ENCODE data around the gene RAB8A.

The RAB8A gene

DNA sequence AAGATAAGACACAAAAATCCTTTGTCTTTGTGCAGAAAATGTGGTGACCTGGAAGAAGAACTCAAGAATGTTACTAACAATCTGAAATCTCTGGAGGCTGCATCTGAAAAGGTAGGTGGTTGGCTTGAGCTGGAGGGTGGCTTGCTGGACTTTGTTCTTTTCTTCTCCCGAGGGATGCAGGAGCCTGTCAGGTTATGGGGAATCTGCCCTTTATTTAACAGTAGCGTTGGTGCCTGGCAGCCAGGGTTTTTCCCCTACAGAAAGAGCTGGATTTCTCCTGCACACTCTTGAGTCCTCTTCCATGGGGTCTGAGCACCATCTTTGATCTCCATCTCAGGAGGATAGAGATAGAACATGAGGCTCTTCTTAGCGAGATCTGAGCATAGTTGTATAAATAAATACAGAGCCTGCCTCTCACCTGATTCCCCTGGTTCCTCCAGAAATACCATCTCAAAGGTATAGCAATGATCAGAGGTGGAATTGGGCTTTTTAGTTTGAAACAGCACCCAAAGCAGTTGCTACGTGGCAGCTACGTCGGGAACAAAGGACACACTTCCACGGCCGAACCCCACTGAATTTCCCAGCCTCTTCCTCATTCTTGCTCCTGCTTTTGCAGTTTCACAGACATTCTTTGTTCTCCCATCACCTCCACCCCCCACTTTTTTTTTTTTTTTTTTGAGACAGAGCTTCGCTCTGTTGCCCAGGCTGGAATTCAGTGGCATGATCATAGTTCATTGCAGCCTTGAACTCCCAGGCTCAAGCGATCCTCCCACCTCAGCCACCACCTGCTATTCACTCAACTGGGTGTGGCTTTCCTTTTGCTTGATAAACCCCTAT is 22.5 kb upstream of the RAB8A start:
- H4K20me1 ChIP-seq (ENCODE audit: insufficient read depth): no peaks in the 10 kb centered on the region
- peaks cover 2% of the 10 kb centered on the region; the same call in 1 of the 2 replicates for H3K79me2 ChIP-seq (ENCODE audit: insufficient read depth, low read depth)
- TF ChIP-seq, protein P1, sequence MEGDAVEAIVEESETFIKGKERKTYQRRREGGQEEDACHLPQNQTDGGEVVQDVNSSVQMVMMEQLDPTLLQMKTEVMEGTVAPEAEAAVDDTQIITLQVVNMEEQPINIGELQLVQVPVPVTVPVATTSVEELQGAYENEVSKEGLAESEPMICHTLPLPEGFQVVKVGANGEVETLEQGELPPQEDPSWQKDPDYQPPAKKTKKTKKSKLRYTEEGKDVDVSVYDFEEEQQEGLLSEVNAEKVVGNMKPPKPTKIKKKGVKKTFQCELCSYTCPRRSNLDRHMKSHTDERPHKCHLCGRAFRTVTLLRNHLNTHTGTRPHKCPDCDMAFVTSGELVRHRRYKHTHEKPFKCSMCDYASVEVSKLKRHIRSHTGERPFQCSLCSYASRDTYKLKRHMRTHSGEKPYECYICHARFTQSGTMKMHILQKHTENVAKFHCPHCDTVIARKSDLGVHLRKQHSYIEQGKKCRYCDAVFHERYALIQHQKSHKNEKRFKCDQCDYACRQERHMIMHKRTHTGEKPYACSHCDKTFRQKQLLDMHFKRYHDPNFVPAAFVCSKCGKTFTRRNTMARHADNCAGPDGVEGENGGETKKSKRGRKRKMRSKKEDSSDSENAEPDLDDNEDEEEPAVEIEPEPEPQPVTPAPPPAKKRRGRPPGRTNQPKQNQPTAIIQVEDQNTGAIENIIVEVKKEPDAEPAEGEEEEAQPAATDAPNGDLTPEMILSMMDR (conservative IDR thresholded peaks at IDR 0.05; ENCODE audit: low read depth, low read length): no peak
- H3K4me2 ChIP-seq: no peak overlapping the region
- H3K27me3 ChIP-seq (ENCODE audit: insufficient read depth, low read depth): no peaks in the 10 kb centered on the region
- H3K27ac ChIP-seq: no peak overlapping the region
- H2AFZ ChIP-seq (ENCODE audit: low read depth): no peak overlapping the region
- no peak overlapping the region for H3K9ac ChIP-seq
- peaks cover 21% of the 10 kb centered on the region; the same call in 1 of the 2 replicates for H3K36me3 ChIP-seq (ENCODE audit: insufficient read depth)
- no peak overlapping the region for H3K4me3 ChIP-seq (IDR thresholded peaks at IDR 0.05; ENCODE audit: insufficient read depth, low read depth, low read length)
- no peaks in the 10 kb centered on the region for H3K4me1 ChIP-seq (ENCODE audit: low read depth, poor library complexity, severe bottlenecking)

DNA sequence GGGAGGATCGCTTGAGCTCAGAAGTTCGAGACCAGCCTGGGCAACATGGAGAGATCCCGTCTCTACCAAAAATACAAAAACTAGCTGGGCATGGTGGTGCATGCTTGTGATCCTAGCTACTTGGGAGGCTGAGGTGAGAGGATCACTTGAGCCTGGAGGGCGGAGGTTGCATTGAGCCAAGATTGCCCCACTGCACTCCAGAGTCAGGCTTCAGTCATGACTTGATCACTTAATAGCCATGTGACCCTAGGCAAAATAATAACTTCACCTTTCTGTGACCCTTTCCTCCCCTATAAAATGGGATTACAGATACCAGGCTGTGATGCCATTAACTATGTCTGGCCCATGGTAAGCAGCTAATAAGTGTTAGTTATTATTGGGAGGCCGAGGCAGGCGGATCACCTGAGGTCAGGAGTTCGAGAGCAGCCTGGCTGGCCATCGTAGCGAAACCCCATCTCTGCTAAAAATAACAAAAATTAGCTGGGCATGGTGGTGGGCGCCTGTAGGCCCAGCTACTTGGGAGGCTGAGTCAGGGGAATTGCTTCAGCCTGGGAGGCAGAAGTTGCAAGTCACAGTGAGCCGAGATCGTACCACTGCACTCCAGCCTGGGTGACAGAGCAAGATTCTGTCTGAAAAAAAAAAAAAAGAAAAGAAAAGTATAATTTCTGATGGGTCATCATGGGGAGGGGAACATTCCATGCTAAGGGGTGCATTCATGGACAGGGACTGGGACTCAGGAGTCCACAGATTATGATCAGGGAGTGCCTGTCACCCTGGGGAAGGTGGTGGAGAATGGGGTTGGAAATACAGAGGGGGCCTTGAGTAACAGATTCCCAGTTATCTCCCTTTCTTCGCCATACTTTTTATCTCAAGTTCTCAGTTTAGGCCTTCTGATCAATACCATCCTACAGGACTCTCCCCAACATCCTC is 19.9 kb upstream of the RAB8A start:
- Histone ChIP-seq H3K4me2 (no peak overlapping the region), H3K79me2 (ENCODE audit: insufficient read depth, low read depth) (no peaks in the 10 kb centered on the region; the same call in 1 of the 2 replicates), H2AFZ (ENCODE audit: low read depth) (no peak overlapping the region), H3K4me1 (ENCODE audit: low read depth, poor library complexity, severe bottlenecking) (no peaks in the 10 kb centered on the region), H4K20me1 (ENCODE audit: insufficient read depth) (no peaks in the 10 kb centered on the region), H3K27ac (no peak overlapping the region), H3K4me3 (IDR thresholded peaks at IDR 0.05; ENCODE audit: insufficient read depth, low read depth, low read length) (no peak overlapping the region), H3K36me3 (ENCODE audit: insufficient read depth) (peaks cover 18% of the 10 kb centered on the region; the same call in 1 of the 2 replicates), H3K9ac (no peak overlapping the region), H3K27me3 (ENCODE audit: insufficient read depth, low read depth) (no peaks in the 10 kb centered on the region)
- TF ChIP-seq, protein P1 (conservative IDR thresholded peaks at IDR 0.05; ENCODE audit: low read depth, low read length): no peak

DNA sequence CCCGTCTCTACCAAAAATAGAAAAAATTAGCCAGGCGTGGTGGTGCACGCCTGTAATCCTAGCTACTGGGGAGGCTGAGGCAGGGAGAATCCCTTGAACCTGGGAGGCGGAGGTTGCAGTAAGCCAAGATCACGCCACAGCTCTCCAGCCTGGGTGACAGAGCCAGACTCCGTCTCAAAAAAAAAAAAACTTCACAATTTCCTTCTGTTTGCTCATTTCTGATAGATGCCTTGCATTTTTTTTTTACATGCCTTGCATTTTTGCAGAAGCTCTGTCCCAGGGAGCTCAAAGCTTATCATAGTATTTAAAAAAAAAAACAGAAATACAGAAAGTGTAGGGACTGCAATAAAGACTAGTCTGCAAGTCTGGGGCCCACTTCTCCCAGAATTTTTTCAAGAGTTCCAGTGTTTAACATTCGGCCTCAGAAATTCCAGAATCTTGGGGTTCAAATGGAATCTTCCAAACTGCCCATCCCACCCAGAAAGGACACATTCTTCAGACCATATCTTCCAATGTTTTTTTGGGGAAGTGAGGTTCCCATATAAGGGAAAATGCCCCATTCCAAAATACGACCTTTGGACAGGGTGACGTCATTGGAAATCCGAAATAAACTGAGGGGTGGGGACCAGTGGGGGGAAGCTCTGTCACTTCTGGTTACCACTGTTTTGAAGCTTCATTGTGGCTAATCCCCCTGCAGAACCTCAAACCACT is 17.2 kb upstream of the RAB8A start:
- no peak overlapping the region for H3K4me2 ChIP-seq
- H3K36me3 ChIP-seq (ENCODE audit: insufficient read depth): peaks cover 9% of the 10 kb centered on the region; the same call in 1 of the 2 replicates
- H3K4me1 ChIP-seq (ENCODE audit: low read depth, poor library complexity, severe bottlenecking): no peaks in the 10 kb centered on the region
- H4K20me1 ChIP-seq (ENCODE audit: insufficient read depth): no peaks in the 10 kb centered on the region
- no peak overlapping the region for H3K9ac ChIP-seq
- H3K27me3 ChIP-seq (ENCODE audit: insufficient read depth, low read depth): no peaks in the 10 kb centered on the region
- H3K4me3 ChIP-seq (IDR thresholded peaks at IDR 0.05; ENCODE audit: insufficient read depth, low read depth, low read length): no peak overlapping the region
- TF ChIP-seq, protein P1 (conservative IDR thresholded peaks at IDR 0.05; ENCODE audit: low read depth, low read length): no peak
- no peaks in the 10 kb centered on the region; the same call in 1 of the 2 replicates for H3K79me2 ChIP-seq (ENCODE audit: insufficient read depth, low read depth)
- no peak overlapping the region for H2AFZ ChIP-seq (ENCODE audit: low read depth)
- H3K27ac ChIP-seq: no peak overlapping the region

DNA sequence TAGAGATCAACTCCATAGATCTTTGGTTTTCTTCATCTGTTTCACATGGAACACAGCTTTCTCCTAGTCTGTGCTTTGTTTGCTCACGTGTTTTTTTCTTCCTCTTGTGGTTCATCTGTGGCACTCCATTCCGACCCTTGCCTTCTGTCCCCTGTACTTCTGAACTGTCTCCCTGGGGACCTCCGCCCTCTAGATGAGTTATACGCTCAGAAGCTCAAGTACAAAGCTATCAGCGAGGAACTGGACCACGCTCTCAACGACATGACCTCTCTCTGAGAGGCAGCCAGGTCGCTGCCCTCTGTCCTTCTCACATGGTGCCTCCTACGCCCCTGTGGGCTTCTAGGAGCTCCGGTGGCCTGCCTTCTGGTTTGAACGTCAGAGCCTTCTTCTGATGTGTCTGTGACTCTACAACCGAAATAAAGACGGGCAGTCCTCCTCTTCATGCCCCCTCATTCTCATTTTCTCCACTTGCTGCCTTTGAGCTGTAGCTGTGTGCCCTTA is 16.6 kb upstream of the RAB8A start:
- H3K27me3 ChIP-seq (ENCODE audit: insufficient read depth, low read depth): no peaks in the 10 kb centered on the region
- H3K27ac ChIP-seq: no peak overlapping the region
- no peak overlapping the region for H3K9ac ChIP-seq
- H3K79me2 ChIP-seq (ENCODE audit: insufficient read depth, low read depth): no peaks in the 10 kb centered on the region; the same call in 1 of the 2 replicates
- no peak overlapping the region for H2AFZ ChIP-seq (ENCODE audit: low read depth)
- H3K4me3 ChIP-seq (IDR thresholded peaks at IDR 0.05; ENCODE audit: insufficient read depth, low read depth, low read length): no peak overlapping the region
- no peaks in the 10 kb centered on the region for H4K20me1 ChIP-seq (ENCODE audit: insufficient read depth)
- H3K4me1 ChIP-seq (ENCODE audit: low read depth, poor library complexity, severe bottlenecking): no peaks in the 10 kb centered on the region
- TF ChIP-seq, protein P1 (conservative IDR thresholded peaks at IDR 0.05; ENCODE audit: low read depth, low read length): no peak
- H3K36me3 ChIP-seq (ENCODE audit: insufficient read depth): peaks cover 9% of the 10 kb centered on the region; the same call in 1 of the 2 replicates
- no peak overlapping the region for H3K4me2 ChIP-seq

Data from KMS-11 (cell line).